Lower leg skin (tissue), 4 donors: ENCODE measurements around the gene DCTN5. TPM values are rescaled to one million over a fixed set of nuclear protein-coding genes. Genes with fewer than 3 reads are reported as not detected.
A peak's percentile ranks its signal among the peaks of the same experiment; 100 is the strongest.

Experiments
- DNase-seq, 2 donors: peaks; one replicate each; pipeline ENCODE4 v3.0.0-alpha.2; 2019; ENCODE audit warnings: low spot score in 2 of 2
- H3K4me3 ChIP-seq: fragments of 200-600 bp; sonication (generic); 2 replicates; pipeline ENCODE4 v1.5.1; 2017; ENCODE audit warnings: mild to moderate bottlenecking, low read depth; ENCODE audit not compliant: poor library complexity, severe bottlenecking
- POLR2A ChIP-seq, 2 donors: fragments of 450-650 bp; IDR thresholded peaks; one replicate each; pipeline ENCODE4 v1.6.1; 2016 to 2017; ENCODE audit warnings: antibody characterized with exemption in 2 of 2, mild to moderate bottlenecking in 1 of 2, moderate library complexity in 1 of 2
- WGBS, 2 donors: methylation state at CpG; one replicate each; pipeline ENCODE4 v1.1.5; 2018; 5-methylcytosine and 5-hydroxymethylcytosine counted together
- intact Hi-C: fragments of 100-400 bp; cut with DNase I; formaldehyde crosslinking; loops from one replicate; pipeline ENCODE4 v1.15.0; 2023; ENCODE audit warnings: low total_unique reads
- total RNA-seq, 4 donors: library from RNA; depleted of rRNA; stranded (reverse); fragments of >200 nt; gene quantifications; one replicate each; pipeline ENCODE4 v1.1.0, GENCODE V29; 2016
- TF ChIP-seq, protein P1 (sequence below), 3 donors: fragments of 450-650 bp; IDR thresholded peaks; one replicate each; pipeline ENCODE4 v1.5.1; 2016; ENCODE audit warnings: antibody characterized with exemption in 3 of 3, mild to moderate bottlenecking in 3 of 3, moderate library complexity in 2 of 3

Gene DCTN5
- total RNA-seq, result 10 to 100 TPM; 37.4 to 54.0 (median 46.7) TPM

DNA sequence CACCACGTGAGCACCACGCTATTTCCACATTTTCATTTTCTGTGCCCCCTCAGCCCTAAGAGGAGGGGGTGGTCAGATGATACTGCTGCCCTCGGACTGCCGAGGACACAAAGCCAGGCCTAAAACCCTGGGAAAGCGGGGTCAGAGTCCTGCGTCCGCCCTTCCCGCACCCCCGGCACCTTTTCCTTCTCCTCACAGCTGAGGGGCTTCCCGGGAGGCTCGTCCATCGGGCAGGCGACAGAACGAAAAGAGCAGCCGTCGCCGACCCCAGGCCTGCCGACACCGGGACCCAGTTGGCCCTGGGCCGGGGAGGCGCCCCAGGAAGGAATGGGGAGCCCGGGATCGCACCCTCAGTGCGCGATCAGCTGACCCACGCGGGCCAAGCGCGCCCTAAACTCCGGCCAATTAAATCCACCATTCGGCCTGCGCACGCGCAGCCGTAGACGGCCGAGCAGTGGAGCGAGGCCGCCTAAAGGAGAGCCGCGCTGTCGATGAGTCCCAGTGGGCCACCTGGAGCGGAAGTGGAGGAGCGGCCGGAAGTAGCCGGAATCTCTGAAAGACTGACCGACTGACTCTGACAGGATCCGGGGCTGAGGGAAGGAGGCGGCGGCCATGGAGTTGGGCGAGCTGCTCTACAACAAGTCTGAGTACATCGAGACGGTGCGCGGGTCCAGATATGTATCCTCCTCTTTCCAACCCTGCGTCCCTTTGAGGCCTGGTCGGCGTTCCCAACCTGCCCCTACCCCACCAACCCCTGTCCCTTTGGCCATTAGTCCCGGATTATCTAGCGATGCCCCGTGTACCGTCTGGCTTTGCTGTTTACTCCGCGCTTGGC lies at the start of gene DCTN5, which contains the start of gene PALB2:
Gene DCTN5, plus strand, starts transcription at position 536 of the 835 bp plus-strand sequence. Its CDS starts 77 bp downstream, at position 613.
Gene PALB2, minus strand, starts transcription at position 380 of the 835 bp plus-strand sequence. Its CDS starts 153 bp downstream, at position 227.
- intact Hi-C loops, result no loop called here
- WGBS, 2 donors, result 0 to 1% methylated on average over 30 to 64 of the region's 64 CpGs
- TF ChIP-seq POLR2A (IDR thresholded peaks at IDR 0.05), result no peak
- TF ChIP-seq, protein P1, sequence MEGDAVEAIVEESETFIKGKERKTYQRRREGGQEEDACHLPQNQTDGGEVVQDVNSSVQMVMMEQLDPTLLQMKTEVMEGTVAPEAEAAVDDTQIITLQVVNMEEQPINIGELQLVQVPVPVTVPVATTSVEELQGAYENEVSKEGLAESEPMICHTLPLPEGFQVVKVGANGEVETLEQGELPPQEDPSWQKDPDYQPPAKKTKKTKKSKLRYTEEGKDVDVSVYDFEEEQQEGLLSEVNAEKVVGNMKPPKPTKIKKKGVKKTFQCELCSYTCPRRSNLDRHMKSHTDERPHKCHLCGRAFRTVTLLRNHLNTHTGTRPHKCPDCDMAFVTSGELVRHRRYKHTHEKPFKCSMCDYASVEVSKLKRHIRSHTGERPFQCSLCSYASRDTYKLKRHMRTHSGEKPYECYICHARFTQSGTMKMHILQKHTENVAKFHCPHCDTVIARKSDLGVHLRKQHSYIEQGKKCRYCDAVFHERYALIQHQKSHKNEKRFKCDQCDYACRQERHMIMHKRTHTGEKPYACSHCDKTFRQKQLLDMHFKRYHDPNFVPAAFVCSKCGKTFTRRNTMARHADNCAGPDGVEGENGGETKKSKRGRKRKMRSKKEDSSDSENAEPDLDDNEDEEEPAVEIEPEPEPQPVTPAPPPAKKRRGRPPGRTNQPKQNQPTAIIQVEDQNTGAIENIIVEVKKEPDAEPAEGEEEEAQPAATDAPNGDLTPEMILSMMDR (IDR thresholded peaks at IDR 0.05), result no peak
- peak; percentile 92 to 98 for DNase-seq
- peak within 1 kb of the TSS; percentile 89 for H3K4me3 ChIP-seq

DNA sequence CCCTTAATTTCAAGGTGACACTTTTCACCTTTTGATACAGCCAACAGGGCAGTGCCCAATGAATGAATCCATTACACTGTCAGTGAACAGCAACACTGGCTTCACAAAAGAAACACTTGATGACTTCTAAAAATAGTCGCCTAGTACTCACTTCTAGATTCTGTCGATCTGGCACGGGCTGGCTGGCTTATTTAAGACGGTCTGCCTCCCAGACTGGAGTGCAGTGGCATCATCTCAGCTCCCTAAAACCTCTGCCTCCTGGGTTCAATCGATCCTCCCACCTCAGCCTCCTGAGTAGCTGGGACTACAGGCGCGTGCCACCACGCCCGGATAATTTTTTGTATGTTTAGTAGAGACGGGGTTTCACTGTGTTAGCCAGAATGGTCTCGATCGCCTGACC lies 47.1 kb upstream of the DCTN5 start:
- H3K4me3 ChIP-seq, result no peak overlapping the region
- WGBS, 2 donors, result 95 to 97% methylated on average over 12 of the region's 12 CpGs
- no peak for DNase-seq
- intact Hi-C loops, result no loop called here
- no peak for TF ChIP-seq POLR2A (IDR thresholded peaks at IDR 0.05)
- TF ChIP-seq, protein P1 (IDR thresholded peaks at IDR 0.05), result no peak

DNA sequence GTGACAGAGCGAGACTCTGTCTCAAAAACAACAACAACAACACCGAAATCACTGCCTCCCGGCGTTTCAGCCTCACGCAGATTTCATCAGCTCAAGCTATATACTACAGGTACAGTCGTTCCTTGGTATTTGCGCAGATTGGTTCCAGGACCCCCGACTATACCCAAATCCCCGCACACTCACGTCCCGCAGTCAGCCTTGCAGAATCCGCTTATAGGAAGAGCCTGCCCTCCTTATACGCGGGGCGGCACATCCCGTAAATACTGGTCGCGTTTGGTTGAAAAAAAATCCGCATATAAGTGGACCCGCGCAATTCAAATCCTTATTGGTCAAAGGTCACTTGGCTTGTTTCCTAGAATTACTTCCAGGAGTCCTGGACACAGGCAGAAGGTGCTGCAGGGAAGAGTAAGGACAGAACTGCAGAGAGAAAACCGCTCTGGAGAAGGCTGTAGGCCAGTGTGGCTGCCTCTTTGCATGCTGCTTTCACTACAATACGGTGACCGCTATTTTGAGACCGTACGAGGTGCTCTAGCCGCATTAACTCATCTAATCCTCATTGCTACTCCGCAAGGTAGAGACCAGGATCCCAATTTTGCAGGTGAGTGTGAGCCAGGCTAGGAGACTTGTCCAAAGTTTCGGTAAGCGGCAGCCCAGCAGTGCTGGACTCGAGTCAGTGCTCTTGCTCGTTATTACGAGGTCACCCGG lies 45.9 kb upstream of the DCTN5 start:
- intact Hi-C loops, result no loop called here
- peak overlapping the region; percentile 98 for H3K4me3 ChIP-seq
- peak in 1 of 2 donors; percentile 19 for DNase-seq
- TF ChIP-seq, protein P1 (IDR thresholded peaks at IDR 0.05), result no peak
- no peak for TF ChIP-seq POLR2A (IDR thresholded peaks at IDR 0.05)
- WGBS, 2 donors, result 15 to 19% methylated on average over 34 of the region's 34 CpGs

DNA sequence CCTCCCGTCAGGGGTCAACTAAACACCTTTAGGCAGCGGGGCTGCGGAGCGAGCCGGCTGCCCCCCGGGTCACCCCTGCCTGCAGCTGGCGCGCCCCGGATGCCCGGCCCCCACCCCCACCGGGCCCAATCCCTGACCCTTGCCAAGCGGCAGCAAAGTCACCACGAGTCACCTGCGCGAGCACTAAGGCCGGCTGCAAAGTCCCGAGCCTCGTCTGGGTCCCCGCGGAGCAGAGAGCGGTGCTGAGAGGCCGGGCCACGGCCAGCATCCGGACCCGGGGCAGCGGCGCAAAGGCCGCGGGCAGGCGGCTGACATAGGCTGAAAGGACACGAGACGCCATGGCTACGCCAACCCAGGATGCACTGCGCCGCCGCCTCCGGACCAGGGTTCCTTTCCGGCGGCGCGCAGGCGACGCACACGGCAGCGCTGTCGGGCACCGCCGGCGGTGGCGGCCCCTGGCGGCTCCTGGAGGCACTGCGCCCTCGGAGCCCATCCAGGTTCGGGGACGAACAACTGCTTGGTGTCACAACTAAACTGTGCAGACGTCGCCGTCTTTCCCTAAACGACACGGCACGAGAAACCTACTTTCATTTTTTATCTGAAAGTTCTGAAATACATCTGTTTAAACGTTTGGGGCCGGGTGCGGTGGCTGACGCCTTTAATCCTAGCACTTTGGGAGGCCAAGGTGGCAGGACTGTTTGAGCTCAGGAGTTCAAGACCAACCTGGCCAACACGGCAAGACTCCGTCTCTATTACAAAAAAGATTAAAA lies 45.1 kb upstream of the DCTN5 start, which contains the start of gene NDUFAB1:
Gene NDUFAB1, minus strand, starts transcription at position 366 of the 770 bp plus-strand sequence. Its CDS starts 26 bp downstream, at position 340.
- no peak for TF ChIP-seq POLR2A (IDR thresholded peaks at IDR 0.05)
- TF ChIP-seq, protein P1 (IDR thresholded peaks at IDR 0.05), result peak in 2 of 3 donors; percentile 60 to 95
- peak; percentile 84 to 97 for DNase-seq
- peak within 1 kb of the TSS; percentile 98 for H3K4me3 ChIP-seq
- intact Hi-C loops, result no loop called here
- WGBS, 2 donors, result 2 to 5% methylated on average over 20 to 46 of the region's 67 CpGs

DNA sequence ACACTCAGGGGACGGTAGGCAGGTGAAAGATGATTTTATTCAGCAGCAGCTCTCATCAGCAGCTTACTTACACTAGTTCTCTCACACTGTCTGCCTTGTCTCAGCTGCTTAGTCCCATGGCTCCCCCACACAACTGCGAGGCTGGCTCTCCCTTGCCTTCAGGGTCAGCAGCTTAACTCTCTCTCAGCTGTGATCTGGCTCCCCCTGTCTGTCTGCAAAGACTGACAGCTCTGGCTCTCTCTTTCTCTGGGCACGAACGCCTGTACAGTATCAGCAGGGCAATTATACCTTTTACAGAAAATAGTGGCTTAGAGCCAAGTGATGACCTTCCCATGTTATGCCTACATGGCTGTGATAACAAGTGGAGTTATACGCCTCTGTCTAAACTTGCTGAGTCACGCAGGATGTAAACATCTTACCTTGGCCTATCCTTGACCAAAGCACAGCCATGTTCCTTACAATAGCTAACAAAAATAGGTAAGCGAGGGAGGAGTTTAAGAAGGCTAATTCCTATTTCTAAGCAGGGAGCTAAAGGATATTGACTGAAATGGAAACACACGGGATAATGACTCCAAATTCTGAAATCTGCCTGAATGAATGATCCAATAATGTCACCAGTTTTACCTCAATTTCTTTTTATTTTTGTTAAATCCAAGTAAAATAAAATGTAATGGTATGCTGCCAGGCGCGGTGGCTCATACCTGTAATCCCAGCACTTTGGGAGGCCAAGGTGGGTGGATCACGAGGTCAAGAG lies 44.1 kb upstream of the DCTN5 start:
- TF ChIP-seq, protein P1 (IDR thresholded peaks at IDR 0.05), result peak in 1 of 3 donors; percentile 22
- TF ChIP-seq POLR2A (IDR thresholded peaks at IDR 0.05), result no peak
- H3K4me3 ChIP-seq, result no peak overlapping the region
- intact Hi-C loops, result no loop called here
- WGBS, 2 donors, result 81 to 84% methylated on average over 11 of the region's 11 CpGs
- DNase-seq, result no peak
